ENCODE results near the gene MARVELD1.

The MARVELD1 gene

GRCh38 chr10:97713339-97713825 lies at the start of gene MARVELD1:
Gene MARVELD1, plus strand, starts transcription at chr10:97713730. Its CDS starts 147 bp downstream, at chr10:97713877.
- in situ Hi-C loops (cut with HindIII; ENCODE audit: low sequenced_read_pairs), result no loop called here
- TF ChIP-seq, protein P1, sequence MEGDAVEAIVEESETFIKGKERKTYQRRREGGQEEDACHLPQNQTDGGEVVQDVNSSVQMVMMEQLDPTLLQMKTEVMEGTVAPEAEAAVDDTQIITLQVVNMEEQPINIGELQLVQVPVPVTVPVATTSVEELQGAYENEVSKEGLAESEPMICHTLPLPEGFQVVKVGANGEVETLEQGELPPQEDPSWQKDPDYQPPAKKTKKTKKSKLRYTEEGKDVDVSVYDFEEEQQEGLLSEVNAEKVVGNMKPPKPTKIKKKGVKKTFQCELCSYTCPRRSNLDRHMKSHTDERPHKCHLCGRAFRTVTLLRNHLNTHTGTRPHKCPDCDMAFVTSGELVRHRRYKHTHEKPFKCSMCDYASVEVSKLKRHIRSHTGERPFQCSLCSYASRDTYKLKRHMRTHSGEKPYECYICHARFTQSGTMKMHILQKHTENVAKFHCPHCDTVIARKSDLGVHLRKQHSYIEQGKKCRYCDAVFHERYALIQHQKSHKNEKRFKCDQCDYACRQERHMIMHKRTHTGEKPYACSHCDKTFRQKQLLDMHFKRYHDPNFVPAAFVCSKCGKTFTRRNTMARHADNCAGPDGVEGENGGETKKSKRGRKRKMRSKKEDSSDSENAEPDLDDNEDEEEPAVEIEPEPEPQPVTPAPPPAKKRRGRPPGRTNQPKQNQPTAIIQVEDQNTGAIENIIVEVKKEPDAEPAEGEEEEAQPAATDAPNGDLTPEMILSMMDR (IDR thresholded peaks at IDR 0.05; ENCODE audit: low read depth, low read length, missing control alignments), result no peak
- peak within 1 kb of the TSS; percentile 51 for H3K4me3 ChIP-seq (ENCODE audit: low read depth, low read length)
- no peak for DNase-seq (ENCODE audit: low read depth)

DNA sequence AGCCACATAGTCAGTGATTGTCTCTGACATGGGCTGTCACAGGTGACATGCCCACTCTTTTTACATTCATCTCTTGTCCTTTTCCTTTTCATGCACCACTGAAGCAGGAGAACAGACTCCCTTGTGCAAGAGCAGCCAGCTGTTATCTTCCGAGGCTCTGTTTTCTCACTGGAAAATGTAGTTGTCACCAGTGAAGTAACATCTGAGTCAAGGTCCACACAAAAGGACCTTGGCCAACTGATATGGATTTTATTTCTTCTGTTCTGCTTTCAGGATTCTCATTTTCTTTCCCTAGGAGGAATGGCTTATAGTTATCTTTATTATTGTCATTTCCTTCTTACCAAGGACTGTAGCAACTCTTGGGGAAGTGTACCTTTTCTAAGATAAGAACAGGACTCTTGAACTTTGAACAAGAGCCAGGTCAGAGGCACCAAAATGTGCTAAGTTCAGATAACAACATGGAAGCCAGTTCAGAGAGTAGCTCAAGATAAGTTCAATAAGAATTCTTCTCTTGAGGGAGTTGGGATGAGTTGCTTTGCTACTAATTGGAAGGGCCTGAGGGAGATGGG lies 49.2 kb upstream of the MARVELD1 start:
- in situ Hi-C loops (cut with HindIII; ENCODE audit: low sequenced_read_pairs), result no loop called here
- no peak overlapping the region for H3K4me3 ChIP-seq (ENCODE audit: low read depth, low read length)
- no peak for DNase-seq (ENCODE audit: low read depth)
- TF ChIP-seq, protein P1 (IDR thresholded peaks at IDR 0.05; ENCODE audit: low read depth, low read length, missing control alignments), result no peak

DNA sequence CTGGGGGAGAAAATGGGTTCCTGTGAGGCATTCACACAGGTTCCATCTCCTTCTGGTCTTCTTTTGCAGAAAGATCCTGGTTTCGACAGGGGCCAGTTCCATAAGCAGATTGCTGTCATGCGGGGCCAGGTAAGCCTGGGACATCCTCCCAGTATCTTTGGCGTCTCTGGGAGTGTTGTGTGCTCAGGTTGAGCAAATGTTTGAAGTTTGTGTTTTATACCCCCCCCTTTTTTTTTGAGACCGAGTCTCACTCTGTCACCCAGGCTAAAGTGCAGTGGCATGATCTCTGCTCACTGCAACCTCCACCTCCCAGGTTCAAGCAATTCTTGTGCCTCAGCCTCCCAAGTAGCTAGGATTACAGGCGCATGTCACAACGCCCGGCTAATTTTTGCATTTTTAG lies 46.5 kb upstream of the MARVELD1 start:
- no peak overlapping the region for H3K4me3 ChIP-seq (ENCODE audit: low read depth, low read length)
- DNase-seq (ENCODE audit: low read depth), result no peak
- TF ChIP-seq, protein P1 (IDR thresholded peaks at IDR 0.05; ENCODE audit: low read depth, low read length, missing control alignments), result no peak
- in situ Hi-C loops (cut with HindIII; ENCODE audit: low sequenced_read_pairs), result no loop called here

- in situ Hi-C loops (cut with HindIII; ENCODE audit: low sequenced_read_pairs), result no loop called here
- TF ChIP-seq, protein P1 (IDR thresholded peaks at IDR 0.05; ENCODE audit: low read depth, low read length, missing control alignments), result no peak
- no peak overlapping the region for H3K4me3 ChIP-seq (ENCODE audit: low read depth, low read length)
- DNase-seq (ENCODE audit: low read depth), result no peak
Measured at GRCh38 chr10:97667463-97667862, 46.1 kb upstream of the MARVELD1 start.

- in situ Hi-C loops (cut with HindIII; ENCODE audit: low sequenced_read_pairs), result no loop called here
- TF ChIP-seq, protein P1 (IDR thresholded peaks at IDR 0.05; ENCODE audit: low read depth, low read length, missing control alignments), result no peak
- no peak for DNase-seq (ENCODE audit: low read depth)
- no peak overlapping the region for H3K4me3 ChIP-seq (ENCODE audit: low read depth, low read length)
Measured at GRCh38 chr10:97669571-97669970, 44.0 kb upstream of the MARVELD1 start.

DNA sequence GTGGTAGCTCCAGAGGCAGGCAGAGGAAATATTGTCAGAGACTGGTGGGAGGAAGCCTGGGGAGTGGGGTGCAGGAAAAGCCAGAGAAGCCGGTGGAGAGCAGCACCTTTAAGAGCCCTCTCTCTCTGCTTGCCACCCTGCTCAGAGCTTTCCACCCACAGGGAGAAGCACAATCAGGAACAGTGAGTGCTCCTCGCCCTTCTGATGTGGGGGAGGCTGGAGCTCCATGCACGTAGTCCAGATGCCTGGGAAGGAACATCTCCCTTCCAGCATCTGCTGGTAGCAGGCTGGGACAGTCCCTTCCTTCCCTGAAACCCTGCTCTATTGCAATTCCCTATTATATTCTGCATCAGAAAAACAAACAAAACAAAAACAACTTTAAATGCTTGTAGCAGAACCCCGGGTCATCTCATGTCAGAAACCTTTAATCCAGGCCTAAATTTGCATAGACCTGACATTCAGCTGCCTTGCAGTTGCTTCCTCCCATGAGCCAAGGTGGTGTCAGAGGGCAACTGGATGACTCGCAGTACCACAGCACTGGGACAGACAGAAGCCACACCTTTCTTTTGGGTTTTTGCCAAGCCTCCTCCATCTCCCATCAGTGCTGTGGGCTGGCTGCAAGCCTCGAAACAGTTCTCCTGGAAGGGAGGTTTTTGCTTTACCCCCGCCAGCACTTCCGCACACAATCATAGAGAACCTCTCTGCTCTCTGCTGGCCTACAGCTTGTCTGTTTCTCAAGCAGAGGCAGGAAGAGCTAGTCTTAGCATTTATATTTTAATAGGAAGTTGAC lies 39.6 kb upstream of the MARVELD1 start:
- TF ChIP-seq, protein P1 (IDR thresholded peaks at IDR 0.05; ENCODE audit: low read depth, low read length, missing control alignments), result no peak
- no peak for DNase-seq (ENCODE audit: low read depth)
- in situ Hi-C loops (cut with HindIII; ENCODE audit: low sequenced_read_pairs), result no loop called here
- H3K4me3 ChIP-seq (ENCODE audit: low read depth, low read length), result no peak overlapping the region

All from astrocyte of the cerebellum (primary cell).